Endodermal cell (in vitro differentiated cells): ENCODE measurements around the gene CNTRL. TPM values are rescaled to one million over a fixed set of nuclear protein-coding genes. Genes with fewer than 3 reads are reported as not detected.

Experiments used
- DNase-seq: peaks from one replicate; pipeline ENCODE4 v3.0.0-alpha.2; 2017
- H3K27ac ChIP-seq: 2 replicates; pipeline ENCODE4 v1.5.1; 2013; ENCODE audit warnings: mild to moderate bottlenecking, low read depth, low read length, moderate library complexity
- H3K27me3 ChIP-seq: 2 replicates; pipeline ENCODE4 v1.6.1; 2013; ENCODE audit warnings: mild to moderate bottlenecking, low read length, moderate library complexity; ENCODE audit not compliant: insufficient read depth, control insufficient read depth, poor library complexity, severe bottlenecking
- H3K36me3 ChIP-seq: 2 replicates; pipeline ENCODE4 v1.7.0; 2013; ENCODE audit warnings: mild to moderate bottlenecking, low read length, moderate library complexity; ENCODE audit not compliant: control insufficient read depth, insufficient read depth
- H3K4me1 ChIP-seq: one replicate; pipeline ENCODE4 v1.7.0; 2013; ENCODE audit warnings: low read length; ENCODE audit not compliant: control insufficient read depth, insufficient read depth
- H3K4me3 ChIP-seq: 2 replicates; pipeline ENCODE4 v1.5.1; 2013; ENCODE audit warnings: mild to moderate bottlenecking, low read length, moderate library complexity
- H3K9ac ChIP-seq: 2 replicates; pipeline ENCODE4 v1.6.1; 2013; ENCODE audit warnings: mild to moderate bottlenecking, low read length, moderate library complexity; ENCODE audit not compliant: poor library complexity, severe bottlenecking; ENCODE audit errors: extremely low read depth
- H3K9me3 ChIP-seq: 2 replicates; pipeline ENCODE4 v1.6.1; 2013; ENCODE audit warnings: mild to moderate bottlenecking, low read length, moderate library complexity; ENCODE audit not compliant: control insufficient read depth
- H3K27ac Mint-ChIP-seq: 2 replicates; pipeline ENCODE4 v1.8.0; 2020; ENCODE audit warnings: mixed read lengths
- H3K27me3 Mint-ChIP-seq: 2 replicates; pipeline ENCODE4 v1.8.0; 2021; ENCODE audit warnings: mild to moderate bottlenecking, mixed read lengths; ENCODE audit not compliant: insufficient read depth
- H3K36me3 Mint-ChIP-seq: 2 replicates; pipeline ENCODE4 v1.8.0; 2020; ENCODE audit warnings: low read depth, mixed read lengths
- H3K4me1 Mint-ChIP-seq: 2 replicates; pipeline ENCODE4 v1.8.0; 2020; ENCODE audit warnings: mixed read lengths
- H3K4me3 Mint-ChIP-seq: 2 replicates; pipeline ENCODE4 v1.8.0; 2020; ENCODE audit warnings: mild to moderate bottlenecking, moderate library complexity, mixed read lengths
- H3K9me3 Mint-ChIP-seq: 2 replicates; pipeline ENCODE4 v1.8.0; 2020; ENCODE audit warnings: mild to moderate bottlenecking, mixed read lengths
- WGBS, 2 experiments: methylation state at CpG; one replicate each; pipeline versions ENCODE4 v1.1.5 to v1.1.7; 2013; ENCODE audit warnings: missing lambda C conversion rate in 2 of 2, mixed read lengths in 1 of 2; ENCODE audit not compliant: insufficient coverage in 1 of 2, insufficient read length in 1 of 2; 5-methylcytosine and 5-hydroxymethylcytosine counted together
- total RNA-seq, 2 donors: library from RNA; stranded (reverse); fragmentation: NEBNext Ultra II Directional in 1 of 2; extraction: Animal tissue kit (Norgen Biotek cat#: 25700) in 1 of 2; gene quantifications; 2 replicates in 1 of 2; 3 replicates in 1 of 2; pipeline ENCODE4 v1.2.1, GENCODE V29; 2021
- TF ChIP-seq, protein P1 (sequence below): fragments of 200-600 bp; sonication (generic); conservative IDR thresholded peaks from 2 replicates; pipeline ENCODE4 v1.5.0; 2021; ENCODE audit warnings: antibody characterized with exemption, mild to moderate bottlenecking

The CNTRL gene
- total RNA-seq, 2 donors from 2014 or later: 18.0 to 21.0 TPM

GRCh38 chr9:121154782-121155181 lies 80.0 kb downstream of the CNTRL start:
- WGBS, 2 experiments: 94 to 100% methylated on average over 5 to 6 of the region's 6 CpGs
- no peak overlapping the region for H3K4me3 ChIP-seq
- Mint-ChIP-seq H3K4me1 (peaks cover 11% of the 10 kb centered on the region), H3K27me3 (no peaks in the 10 kb centered on the region), H3K4me3 (no peak overlapping the region), H3K9me3 (no peaks in the 10 kb centered on the region), H3K36me3 (peaks cover 24% of the 10 kb centered on the region), H3K27ac (no peak overlapping the region)
- DNase-seq: no peak
- H3K4me1 ChIP-seq: no peaks in the 10 kb centered on the region
- H3K36me3 ChIP-seq: peaks cover 49% of the 10 kb centered on the region
- TF ChIP-seq, protein P1, sequence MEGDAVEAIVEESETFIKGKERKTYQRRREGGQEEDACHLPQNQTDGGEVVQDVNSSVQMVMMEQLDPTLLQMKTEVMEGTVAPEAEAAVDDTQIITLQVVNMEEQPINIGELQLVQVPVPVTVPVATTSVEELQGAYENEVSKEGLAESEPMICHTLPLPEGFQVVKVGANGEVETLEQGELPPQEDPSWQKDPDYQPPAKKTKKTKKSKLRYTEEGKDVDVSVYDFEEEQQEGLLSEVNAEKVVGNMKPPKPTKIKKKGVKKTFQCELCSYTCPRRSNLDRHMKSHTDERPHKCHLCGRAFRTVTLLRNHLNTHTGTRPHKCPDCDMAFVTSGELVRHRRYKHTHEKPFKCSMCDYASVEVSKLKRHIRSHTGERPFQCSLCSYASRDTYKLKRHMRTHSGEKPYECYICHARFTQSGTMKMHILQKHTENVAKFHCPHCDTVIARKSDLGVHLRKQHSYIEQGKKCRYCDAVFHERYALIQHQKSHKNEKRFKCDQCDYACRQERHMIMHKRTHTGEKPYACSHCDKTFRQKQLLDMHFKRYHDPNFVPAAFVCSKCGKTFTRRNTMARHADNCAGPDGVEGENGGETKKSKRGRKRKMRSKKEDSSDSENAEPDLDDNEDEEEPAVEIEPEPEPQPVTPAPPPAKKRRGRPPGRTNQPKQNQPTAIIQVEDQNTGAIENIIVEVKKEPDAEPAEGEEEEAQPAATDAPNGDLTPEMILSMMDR: no peak
- H3K27ac ChIP-seq: no peak overlapping the region
- no peaks in the 10 kb centered on the region for H3K9me3 ChIP-seq
- H3K27me3 ChIP-seq: no peaks in the 10 kb centered on the region
- no peak overlapping the region for H3K9ac ChIP-seq

GRCh38 chr9:121156263-121156731 lies 81.5 kb downstream of the CNTRL start:
- H3K4me1 Mint-ChIP-seq: peaks cover 4% of the 10 kb centered on the region
- no peaks in the 10 kb centered on the region for H3K9me3 ChIP-seq
- 94 to 95% methylated on average over 2 of the region's 2 CpGs for WGBS, 2 experiments

GRCh38 chr9:121157939-121158338 lies 83.2 kb downstream of the CNTRL start:
- Histone ChIP-seq H3K9ac (no peak overlapping the region), H3K9me3 (no peaks in the 10 kb centered on the region), H3K4me1 (no peaks in the 10 kb centered on the region), H3K27me3 (no peaks in the 10 kb centered on the region), H3K36me3 (peaks cover 63% of the 10 kb centered on the region), H3K4me3 (no peak overlapping the region), H3K27ac (no peak overlapping the region)
- Mint-ChIP-seq H3K4me1 (no peaks in the 10 kb centered on the region), H3K4me3 (no peak overlapping the region), H3K27me3 (no peaks in the 10 kb centered on the region), H3K9me3 (no peaks in the 10 kb centered on the region), H3K27ac (no peak overlapping the region), H3K36me3 (peaks cover 37% of the 10 kb centered on the region)
- DNase-seq: no peak
- TF ChIP-seq, protein P1: no peak
- WGBS, 2 experiments: 90 to 100% methylated on average over 2 to 3 of the region's 4 CpGs

More at GRCh38 chr9:121156263-121156731, 81.5 kb downstream of the CNTRL start:
- no peak overlapping the region for H3K27ac ChIP-seq
- DNase-seq: no peak
- H3K4me3 ChIP-seq: no peak overlapping the region
- H3K4me1 ChIP-seq: no peaks in the 10 kb centered on the region
- H3K36me3 Mint-ChIP-seq: peaks cover 29% of the 10 kb centered on the region
- H3K36me3 ChIP-seq: peaks cover 52% of the 10 kb centered on the region
- no peaks in the 10 kb centered on the region for H3K27me3 ChIP-seq
- TF ChIP-seq, protein P1: no peak
- H3K27me3 Mint-ChIP-seq: no peaks in the 10 kb centered on the region
- H3K9me3 Mint-ChIP-seq: no peaks in the 10 kb centered on the region
- H3K4me3 Mint-ChIP-seq: no peak overlapping the region
- no peak overlapping the region for H3K9ac ChIP-seq
- H3K27ac Mint-ChIP-seq: no peak overlapping the region
